ENCODE measurements around the gene NHS.

NHS gene

GRCh38 chrX:17628976-17629375, 254.0 kb downstream of the NHS start:
- no peak for TF ChIP-seq CTCF (IDR thresholded peaks at IDR 0.05; ENCODE audit: low read length, missing control alignments)
- no peak for DNase-seq (ENCODE audit: low read depth)

GRCh38 chrX:17629519-17629918, 254.5 kb downstream of the NHS start:
- no peak overlapping the region for H3K4me3 ChIP-seq (replicated peaks; ENCODE audit: low read depth, low read length)
- TF ChIP-seq CTCF (IDR thresholded peaks at IDR 0.05; ENCODE audit: low read length, missing control alignments) = no peak
- DNase-seq (ENCODE audit: low read depth) = no peak

More at GRCh38 chrX:17628976-17629375, 254.0 kb downstream of the NHS start:
- no peak overlapping the region for H3K4me3 ChIP-seq (replicated peaks; ENCODE audit: low read depth, low read length)

GRCh38 chrX:17631647-17632046, 256.6 kb downstream of the NHS start:
- no peak overlapping the region for H3K4me3 ChIP-seq (replicated peaks; ENCODE audit: low read depth, low read length)
- DNase-seq (ENCODE audit: low read depth) = no peak
- no peak for TF ChIP-seq CTCF (IDR thresholded peaks at IDR 0.05; ENCODE audit: low read length, missing control alignments)

- H3K4me3 ChIP-seq (replicated peaks; ENCODE audit: low read depth, low read length) = no peak overlapping the region
- peak; percentile 2 for DNase-seq (ENCODE audit: low read depth)
- no peak for TF ChIP-seq CTCF (IDR thresholded peaks at IDR 0.05; ENCODE audit: low read length, missing control alignments)
Measured at GRCh38 chrX:17632942-17633341, 257.9 kb downstream of the NHS start.

- no peak for TF ChIP-seq CTCF (IDR thresholded peaks at IDR 0.05; ENCODE audit: low read length, missing control alignments)
- DNase-seq (ENCODE audit: low read depth) = no peak
- H3K4me3 ChIP-seq (replicated peaks; ENCODE audit: low read depth, low read length) = no peak overlapping the region
Measured at GRCh38 chrX:17633546-17633945, 258.5 kb downstream of the NHS start.

- no peak overlapping the region for H3K4me3 ChIP-seq (replicated peaks; ENCODE audit: low read depth, low read length)
- no peak for DNase-seq (ENCODE audit: low read depth)
- no peak for TF ChIP-seq CTCF (IDR thresholded peaks at IDR 0.05; ENCODE audit: low read length, missing control alignments)
Measured at GRCh38 chrX:17634542-17635207, 259.7 kb downstream of the NHS start.

- H3K4me3 ChIP-seq (replicated peaks; ENCODE audit: low read depth, low read length) = no peak overlapping the region
- no peak for TF ChIP-seq CTCF (IDR thresholded peaks at IDR 0.05; ENCODE audit: low read length, missing control alignments)
- peak; percentile 1 for DNase-seq (ENCODE audit: low read depth)
Measured at GRCh38 chrX:17635231-17635630, 260.2 kb downstream of the NHS start.
